GM12801 (cell line): ENCODE measurements around the gene MEIS2.

ENCODE experiments used
- TF ChIP-seq, protein P1 (sequence below): IDR thresholded peaks from one replicate; pipeline ENCODE4 v1.5.1; 2011; ENCODE audit warnings: control low read depth; ENCODE audit not compliant: insufficient read length; ENCODE audit errors: extremely low read depth

Gene MEIS2

GRCh38 chr15:37071134-37071533, 29.2 kb downstream of the MEIS2 start:
- TF ChIP-seq, protein P1, sequence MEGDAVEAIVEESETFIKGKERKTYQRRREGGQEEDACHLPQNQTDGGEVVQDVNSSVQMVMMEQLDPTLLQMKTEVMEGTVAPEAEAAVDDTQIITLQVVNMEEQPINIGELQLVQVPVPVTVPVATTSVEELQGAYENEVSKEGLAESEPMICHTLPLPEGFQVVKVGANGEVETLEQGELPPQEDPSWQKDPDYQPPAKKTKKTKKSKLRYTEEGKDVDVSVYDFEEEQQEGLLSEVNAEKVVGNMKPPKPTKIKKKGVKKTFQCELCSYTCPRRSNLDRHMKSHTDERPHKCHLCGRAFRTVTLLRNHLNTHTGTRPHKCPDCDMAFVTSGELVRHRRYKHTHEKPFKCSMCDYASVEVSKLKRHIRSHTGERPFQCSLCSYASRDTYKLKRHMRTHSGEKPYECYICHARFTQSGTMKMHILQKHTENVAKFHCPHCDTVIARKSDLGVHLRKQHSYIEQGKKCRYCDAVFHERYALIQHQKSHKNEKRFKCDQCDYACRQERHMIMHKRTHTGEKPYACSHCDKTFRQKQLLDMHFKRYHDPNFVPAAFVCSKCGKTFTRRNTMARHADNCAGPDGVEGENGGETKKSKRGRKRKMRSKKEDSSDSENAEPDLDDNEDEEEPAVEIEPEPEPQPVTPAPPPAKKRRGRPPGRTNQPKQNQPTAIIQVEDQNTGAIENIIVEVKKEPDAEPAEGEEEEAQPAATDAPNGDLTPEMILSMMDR, result no peak

DNA sequence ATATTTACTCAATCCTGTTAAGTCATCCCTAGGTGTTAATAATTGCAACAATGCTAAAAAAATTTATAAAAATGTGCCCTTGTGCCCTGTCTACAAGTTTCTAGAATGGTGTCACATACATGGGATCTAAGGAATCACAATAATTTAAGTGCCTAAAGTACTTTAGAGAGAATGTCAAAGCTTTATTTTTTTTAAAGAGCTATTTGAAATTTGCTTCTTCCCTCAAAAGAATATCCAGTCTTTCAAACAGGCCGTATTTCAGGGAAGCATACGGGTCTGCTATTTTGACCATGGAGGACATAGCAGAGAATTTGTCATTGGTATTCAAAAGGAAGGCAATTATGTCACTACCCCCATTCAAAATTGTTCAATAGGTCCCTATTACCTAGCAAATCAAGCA, 29.7 kb downstream of the MEIS2 start:
- TF ChIP-seq, protein P1, result no peak

GRCh38 chr15:37061996-37062395, 38.4 kb downstream of the MEIS2 start:
- TF ChIP-seq, protein P1, result no peak

DNA sequence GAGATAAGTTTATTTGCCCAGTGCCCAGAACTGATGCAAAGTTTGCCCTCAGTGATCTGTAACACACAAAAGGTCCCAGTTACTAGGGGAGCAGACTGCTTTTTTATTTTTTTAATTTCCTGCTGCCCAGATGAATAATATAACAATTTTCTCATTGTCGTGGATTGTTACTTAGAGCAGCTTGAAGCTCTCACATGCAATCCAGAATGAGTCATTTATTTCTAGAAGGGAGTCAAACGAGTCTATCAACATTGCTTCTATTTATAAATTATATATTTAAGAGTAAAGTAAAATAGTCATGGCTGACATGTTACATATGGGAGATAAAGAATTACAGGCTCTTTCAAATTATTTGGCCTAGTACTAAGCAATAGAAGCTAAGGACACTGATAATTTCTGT, 41.3 kb downstream of the MEIS2 start:
- TF ChIP-seq, protein P1, result no peak

DNA sequence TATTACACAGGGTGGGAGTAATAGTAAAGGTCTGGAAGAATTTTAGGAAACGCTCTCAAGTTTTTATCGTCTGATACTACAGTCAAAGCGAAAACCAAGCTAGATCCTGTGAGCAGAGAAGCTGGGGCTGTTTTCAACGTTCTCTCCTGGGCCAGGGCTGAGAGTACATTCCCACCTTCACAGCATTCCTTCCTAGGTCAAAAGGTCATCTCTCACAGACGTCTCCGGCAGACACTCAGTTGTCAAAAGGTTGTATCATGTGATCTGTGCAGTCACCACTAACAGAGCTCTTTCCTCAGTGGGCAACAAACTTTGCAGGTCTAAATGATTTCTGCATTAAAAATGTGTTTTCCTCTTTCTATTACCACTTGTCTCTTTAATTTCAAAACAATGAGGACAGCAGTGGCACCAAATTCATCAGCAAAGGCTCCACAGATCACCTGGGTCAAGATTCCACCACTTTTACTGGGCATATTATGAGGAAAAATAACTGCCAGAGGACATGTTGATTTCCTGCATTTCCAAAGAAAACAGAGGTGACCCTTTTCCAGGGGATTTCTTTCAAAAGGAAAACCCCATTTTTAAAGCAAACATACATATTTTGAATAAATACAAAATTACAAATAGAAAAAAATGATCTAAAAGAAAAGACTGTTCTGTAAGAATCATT, 41.9 kb downstream of the MEIS2 start:
- TF ChIP-seq, protein P1, result no peak

GRCh38 chr15:37057831-37058230, 42.5 kb downstream of the MEIS2 start:
- TF ChIP-seq, protein P1, result no peak

DNA sequence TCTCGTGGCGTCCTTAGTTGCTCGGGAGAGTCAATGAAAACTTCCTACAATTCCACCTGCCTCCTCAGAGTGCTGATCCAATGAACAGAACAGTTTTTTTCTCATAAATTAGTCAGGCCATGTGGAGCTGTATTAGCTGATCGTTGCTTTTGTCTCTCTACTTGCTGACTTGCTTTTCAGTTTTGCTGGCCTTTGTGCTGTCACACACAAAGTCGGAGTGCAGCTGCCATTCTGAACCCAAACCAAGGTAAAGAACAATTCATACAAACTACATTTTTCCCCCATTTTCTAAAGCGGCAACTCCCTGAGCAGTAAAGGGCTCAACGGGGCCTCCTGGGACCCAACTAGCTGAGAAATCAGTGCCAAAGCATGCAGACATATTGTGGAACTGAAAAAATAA, 43.1 kb downstream of the MEIS2 start:
- TF ChIP-seq, protein P1, result no peak
